IMR-90 (cell line): Measurements from ENCODE around the gene CDH9. TPM values are rescaled to one million over a fixed set of nuclear protein-coding genes. Genes with fewer than 3 reads are reported as not detected.
A peak's percentile ranks its signal among the peaks of the same experiment; 100 is the strongest.

Experiments used
- ATAC-seq: fragments of 200-7000 bp; cut with Tn5 transposase; 2 replicates; pipeline ENCODE4 v1.9.1; 2020; ENCODE audit warnings: low read depth, mild to moderate bottlenecking, moderate library complexity
- BruUV-seq: library from RNA; stranded (reverse); fragments of 400-500 nt; replicated peaks from 2 replicates; lab custom pipeline; 2021; lab: Mats Ljungman, UMichigan
- CTCF ChIA-PET: fragments of 300-600 bp; formaldehyde crosslinking; extraction: SDS; loops from one replicate; lab custom pipeline; 2021; ENCODE audit warnings: antibody characterized with exemption; lab: Yijun Ruan, JAX
- POLR2A ChIA-PET: fragments of 300-600 bp; sonication (Branson Sonifier 250); formaldehyde crosslinking; loops from one replicate; lab custom pipeline; 2022; ENCODE audit warnings: antibody characterized with exemption; ENCODE audit not compliant: unreplicated experiment; lab: Charles Lee
- DNase-seq: peaks from one replicate; pipeline ENCODE4 v3.0.0; 2013
- H2AFZ ChIP-seq: replicated peaks from 2 replicates; pipeline ENCODE3; 2013; ENCODE audit warnings: low read length, mild to moderate bottlenecking; ENCODE audit not compliant: poor library complexity
- H2AK5ac ChIP-seq: 2 replicates; pipeline ENCODE4 v1.6.1; 2013; ENCODE audit warnings: low read depth, low read length, inconsistent platforms
- H2AK9ac ChIP-seq: replicated peaks from 2 replicates; pipeline ENCODE3; 2013; ENCODE audit warnings: mild to moderate bottlenecking, low read depth, low read length, moderate library complexity; ENCODE audit not compliant: poor library complexity
- H2BK120ac ChIP-seq: 2 replicates; pipeline ENCODE4 v1.6.1; 2013; ENCODE audit warnings: low read depth, low read length, inconsistent platforms
- H2BK15ac ChIP-seq: 3 replicates; pipeline ENCODE4 v1.6.1; 2013; ENCODE audit warnings: low read depth, low read length, inconsistent platforms
- H2BK20ac ChIP-seq: 2 replicates; pipeline ENCODE4 v1.6.1; 2013; ENCODE audit warnings: low read depth, mild to moderate bottlenecking, inconsistent platforms, low read length, moderate library complexity
- H2BK5ac ChIP-seq: 2 replicates; pipeline ENCODE4 v1.6.1; 2013; ENCODE audit warnings: mild to moderate bottlenecking, low read depth, low read length, inconsistent platforms; ENCODE audit not compliant: poor library complexity, severe bottlenecking
- H3K14ac ChIP-seq: replicated peaks from 2 replicates; pipeline ENCODE4 v1.6.1; 2013; ENCODE audit warnings: low read depth, low read length, inconsistent platforms
- H3K18ac ChIP-seq: 2 replicates; pipeline ENCODE4 v1.6.1; 2013; ENCODE audit warnings: low read depth, low read length, control low read depth
- H3K23ac ChIP-seq: 2 replicates; pipeline ENCODE4 v1.6.1; 2013; ENCODE audit warnings: low read depth, low read length, inconsistent platforms
- H3K27ac ChIP-seq: 2 replicates; pipeline ENCODE4 v1.5.1; 2013; ENCODE audit warnings: mild to moderate bottlenecking, control low read depth, low read length; ENCODE audit not compliant: insufficient read depth
- H3K27me3 ChIP-seq: 2 replicates; pipeline ENCODE4 v1.6.1; 2013; ENCODE audit warnings: low read length; ENCODE audit not compliant: control insufficient read depth, insufficient read depth
- H3K36me3 ChIP-seq: 2 replicates; pipeline ENCODE4 v1.6.1; 2013; ENCODE audit warnings: low read length, mixed read lengths; ENCODE audit not compliant: control insufficient read depth, insufficient read depth
- H3K4ac ChIP-seq: 2 replicates; pipeline ENCODE4 v1.6.1; 2013; ENCODE audit warnings: low read depth, low read length, inconsistent platforms
- H3K4me1 ChIP-seq: 2 replicates; pipeline ENCODE4 v1.6.1; 2013; ENCODE audit warnings: low read length, mixed read lengths; ENCODE audit not compliant: control insufficient read depth, insufficient read depth
- H3K4me2 ChIP-seq: 2 replicates; pipeline ENCODE4 v1.6.1; 2013; ENCODE audit warnings: low read depth, mild to moderate bottlenecking, control low read depth, low read length, moderate library complexity
- H3K4me3 ChIP-seq: 2 replicates; pipeline ENCODE4 v1.5.1; 2013; ENCODE audit warnings: low read depth, mild to moderate bottlenecking, control low read depth, low read length, moderate library complexity; ENCODE audit not compliant: insufficient read depth
- H3K56ac ChIP-seq: 2 replicates; pipeline ENCODE4 v1.6.1; 2013; ENCODE audit warnings: low read length, inconsistent platforms; ENCODE audit not compliant: insufficient read depth; ENCODE audit errors: extremely low read depth
- H3K79me1 ChIP-seq, 2 experiments: 2 replicates each; pipeline ENCODE4 v1.6.1; 2013; ENCODE audit warnings: low read length in 2 of 2, inconsistent platforms in 1 of 2, low read depth in 1 of 2
- H3K9ac ChIP-seq: 2 replicates; pipeline ENCODE4 v1.6.1; 2013; ENCODE audit warnings: low read depth, low read length, control low read depth
- H3K9me1 ChIP-seq: 2 replicates; pipeline ENCODE4 v1.6.1; 2013; ENCODE audit warnings: low read length, inconsistent platforms; ENCODE audit not compliant: insufficient read depth
- H3K9me3 ChIP-seq: 2 replicates; pipeline ENCODE4 v1.6.1; 2013; ENCODE audit warnings: low read length; ENCODE audit not compliant: control insufficient read depth, insufficient read depth
- H4K20me1 ChIP-seq: 2 replicates; pipeline ENCODE4 v1.6.1; 2013; ENCODE audit warnings: low read length, inconsistent platforms; ENCODE audit not compliant: insufficient read depth
- H4K5ac ChIP-seq: 2 replicates; pipeline ENCODE4 v1.6.1; 2013; ENCODE audit warnings: mild to moderate bottlenecking, low read depth, low read length, control low read depth
- H4K8ac ChIP-seq, 2 experiments: 2 replicates each; pipeline ENCODE4 v1.6.1; 2013; ENCODE audit warnings: low read depth in 2 of 2, low read length in 2 of 2, control low read depth in 1 of 2, inconsistent platforms in 1 of 2
- H4K91ac ChIP-seq: 2 replicates; pipeline ENCODE4 v1.6.1; 2013; ENCODE audit warnings: low read depth, low read length, inconsistent platforms; ENCODE audit not compliant: insufficient read depth
- FOS ChIP-seq: fragments of 150-350 bp; IDR thresholded peaks from 2 replicates; pipeline ENCODE4 v1.6.1; 2016; ENCODE audit warnings: low read depth, low read length
- MAFK ChIP-seq: IDR thresholded peaks from 2 replicates; pipeline ENCODE4 v1.6.1; 2012; ENCODE audit warnings: low read depth, low read length, improper control_type of control experiment
- MAZ ChIP-seq: IDR thresholded peaks from 2 replicates; pipeline ENCODE4 v1.6.1; 2012; ENCODE audit warnings: low read depth, mild to moderate bottlenecking, low read length, improper control_type of control experiment, moderate library complexity, borderline replicate concordance
- SMC3 ChIP-seq: fragments of 150-350 bp; IDR thresholded peaks from 2 replicates; pipeline ENCODE4 v1.6.1; 2016; ENCODE audit warnings: low read depth, mild to moderate bottlenecking, antibody characterized with exemption, low read length, moderate library complexity
- WGBS, 2 experiments: methylation state at CpG; one replicate each; pipeline versions ENCODE4 v1.1.5 to v1.1.7; 2013; ENCODE audit warnings: missing lambda C conversion rate in 2 of 2; ENCODE audit not compliant: insufficient read length in 1 of 2; ENCODE audit errors: extremely low coverage in 2 of 2; 5-methylcytosine and 5-hydroxymethylcytosine counted together
- dilution Hi-C: fragments of 300-500 bp; cut with HindIII; formaldehyde crosslinking; loops from one replicate; pipeline ENCODE4 v1.14.3; 2018; ENCODE audit warnings: low sequenced_read_pairs; ENCODE audit not compliant: unreplicated experiment
- in situ Hi-C: fragments of 300-500 bp; cut with MboI; formaldehyde crosslinking; loops from 3 replicates; pipeline ENCODE4 v1.14.3; 2019; ENCODE audit warnings: low sequenced_read_pairs, inconsistent platforms, mixed read lengths
- intact Hi-C: fragments of 100-400 bp; cut with micrococcal nuclease; formaldehyde crosslinking; loops from 2 replicates; pipeline ENCODE4 v1.10.0; 2022
- polyA plus RNA-seq, 3 experiments: library from polyadenylated mRNA; depleted of rRNA; stranded (reverse); fragments of >200 nt; gene quantifications; 2 replicates each; pipeline ENCODE4 v1.2.3, GENCODE V29; 2012; ENCODE audit warnings: low replicate concordance in 1 of 3
- total RNA-seq: library from RNA; depleted of rRNA; stranded (reverse); fragments of >200 nt; gene quantifications from 2 replicates; pipeline ENCODE4 v1.2.3, GENCODE V29; 2012

CDH9 gene
- total and polyA plus RNA-seq, 2 of the 4 experiments (the other 2 are of a cell fraction) = not detected

DNA sequence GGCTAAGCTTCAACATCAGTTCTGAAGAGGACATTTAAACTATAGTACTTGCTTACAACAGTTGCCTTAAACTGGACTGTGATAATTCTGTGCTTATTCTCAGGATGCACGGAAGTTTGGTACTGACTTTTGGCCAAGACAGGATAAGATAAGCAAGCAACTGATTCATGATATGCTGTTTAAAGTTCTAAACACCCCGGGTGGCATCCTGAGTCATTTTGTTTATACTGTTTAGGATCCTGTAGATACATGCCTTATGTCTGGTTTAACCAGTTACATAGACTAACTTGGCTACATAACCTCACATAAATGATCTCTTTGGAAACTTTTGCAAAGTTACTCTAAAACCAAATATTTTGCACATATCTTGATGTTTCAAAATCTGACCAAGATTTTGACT is 95.9 kb downstream of the CDH9 start:
- Histone ChIP-seq H2BK5ac (no peak overlapping the region), H3K4ac (no peak overlapping the region), H2BK20ac (no peak overlapping the region), H3K9me3 (peaks cover 3% of the 10 kb centered on the region; the same call in 1 of the 2 replicates), H3K23ac (no peak overlapping the region), H3K79me1 (no peaks in the 10 kb centered on the region), H3K9me1 (no peaks in the 10 kb centered on the region), H3K14ac (no peak overlapping the region), H2BK15ac (no peak overlapping the region), H3K27me3 (no peaks in the 10 kb centered on the region), H3K56ac (no peak overlapping the region), H3K4me2 (no peak overlapping the region), H2AK5ac (no peak overlapping the region), H4K8ac (no peak overlapping the region), H2BK120ac (no peak overlapping the region), H3K9ac (no peak overlapping the region), H3K36me3 (no peaks in the 10 kb centered on the region), H4K91ac (no peak overlapping the region), H3K18ac (no peak overlapping the region), H4K20me1 (no peaks in the 10 kb centered on the region), H4K5ac (no peak overlapping the region), H2AK9ac (no peak overlapping the region), H3K4me1 (no peaks in the 10 kb centered on the region), H3K4me3 (no peak overlapping the region), H2AFZ (no peak overlapping the region), H3K27ac (no peak overlapping the region)
- ChIA-PET POLR2A (no interaction called here), CTCF (no interaction called here)
- DNase-seq (peak; percentile 25), ATAC-seq (peak; percentile 40; the same call in 1 of the 2 replicates)
- intact Hi-C loops (no loop called here), dilution Hi-C loops (no loop called here), in situ Hi-C loops (no loop called here)
- WGBS, 2 experiments = no CpG with 5 or more reads among the region's 2 CpGs
- BruUV-seq = no TSS peak
- 0 out of 2 replicates have a peak, but pooled peaks have one; percentile 10 for TF ChIP-seq FOS
- no peak for TF ChIP-seq MAFK
- TF ChIP-seq SMC3 = no peak
- no peak for TF ChIP-seq MAZ
